H1 (cell line): ENCODE results near the gene SENP2. TPM values are rescaled to one million over a fixed set of nuclear protein-coding genes. Genes with fewer than 3 reads are reported as not detected.

Experiments used
- CTCF ChIA-PET: fragments of 300-600 bp; sonication (Branson Sonifier 250); formaldehyde crosslinking; loops from one replicate; lab custom pipeline; 2021; ENCODE audit not compliant: partially characterized antibody; lab: Charles Lee
- POLR2A ChIA-PET: fragments of 300-600 bp; sonication (Branson Sonifier 250); formaldehyde crosslinking; loops from one replicate; lab custom pipeline; 2021; ENCODE audit warnings: inconsistent platforms; ENCODE audit not compliant: partially characterized antibody; lab: Charles Lee
- DNase-seq, 2 experiments: peaks; one replicate each; pipeline versions ENCODE4 v3.0.0 to v3.0.0-alpha.2; 2010 to 2022; ENCODE audit warnings: low spot score in 2 of 2, low read depth in 1 of 2, mixed read lengths in 1 of 2
- FAIRE-seq: peaks from 2 replicates; lab custom pipeline; 2011; peaks lifted over from hg19 to GRCh38; lab: Jason Lieb, UNC
- H2AFZ ChIP-seq: 2 replicates; pipeline ENCODE4 v1.8.1; 2012; ENCODE audit warnings: low read length, inconsistent platforms
- H2AK5ac ChIP-seq: 2 replicates; pipeline ENCODE4 v1.6.1; 2013; ENCODE audit warnings: low read depth, low read length
- H2BK120ac ChIP-seq: replicated peaks from 2 replicates; pipeline ENCODE3; 2013; ENCODE audit warnings: low read depth, low read length, inconsistent platforms
- H2BK12ac ChIP-seq: 2 replicates; pipeline ENCODE4 v1.6.1; 2013; ENCODE audit warnings: low read depth, low read length
- H2BK15ac ChIP-seq: 2 replicates; pipeline ENCODE4 v1.6.1; 2013; ENCODE audit warnings: low read length
- H2BK20ac ChIP-seq: 2 replicates; pipeline ENCODE4 v1.6.1; 2013; ENCODE audit warnings: low read length
- H2BK5ac ChIP-seq: 2 replicates; pipeline ENCODE4 v1.6.1; 2013; ENCODE audit warnings: low read depth, low read length
- H3K14ac ChIP-seq: 2 replicates; pipeline ENCODE4 v1.6.1; 2013; ENCODE audit warnings: inconsistent platforms; ENCODE audit not compliant: insufficient read length
- H3K18ac ChIP-seq: 2 replicates; pipeline ENCODE4 v1.6.1; 2013; ENCODE audit warnings: low read length; ENCODE audit errors: extremely low read depth
- H3K23ac ChIP-seq: 2 replicates; pipeline ENCODE4 v1.6.1; 2013; ENCODE audit warnings: inconsistent platforms; ENCODE audit not compliant: insufficient read length
- H3K23me2 ChIP-seq: 2 replicates; pipeline ENCODE4 v1.6.1; 2013; ENCODE audit warnings: low read depth, low read length
- H3K27ac ChIP-seq: 2 replicates; pipeline ENCODE4 v1.6.1; 2011; ENCODE audit warnings: low read depth, low read length, inconsistent platforms
- H3K27me3 ChIP-seq, 4 experiments: replicated peaks in 1 of 4; 1 replicate in 1 of 4; 2 replicates in 3 of 4; pipeline versions ENCODE4 v1.6.1 to v1.8.1; 2011 to 2013; ENCODE audit warnings: low read length in 3 of 4, mild to moderate bottlenecking in 3 of 4, inconsistent platforms in 2 of 4, mixed read lengths in 2 of 4, moderate library complexity in 1 of 4; ENCODE audit not compliant: control insufficient read depth in 3 of 4, insufficient read depth in 3 of 4; ENCODE audit errors: extremely low read depth in 1 of 4
- H3K36me3 ChIP-seq, 4 experiments: 2 replicates each; pipeline versions ENCODE4 v1.6.1 to v1.8.1; 2011 to 2013; ENCODE audit warnings: mild to moderate bottlenecking in 4 of 4, low read length in 3 of 4, moderate library complexity in 2 of 4, control low read depth in 1 of 4, inconsistent platforms in 1 of 4; ENCODE audit not compliant: insufficient read depth in 4 of 4, control insufficient read depth in 2 of 4
- H3K4ac ChIP-seq: replicated peaks from 2 replicates; pipeline ENCODE3; 2013; ENCODE audit warnings: low read length, low read depth, mixed read lengths, inconsistent platforms; ENCODE audit not compliant: insufficient read length
- H3K4me1 ChIP-seq, 4 experiments: replicated peaks in 1 of 4; 1 replicate in 1 of 4; 2 replicates in 3 of 4; pipeline versions ENCODE4 v1.6.1 to v1.8.1; 2011 to 2013; ENCODE audit warnings: low read length in 3 of 4, inconsistent platforms in 2 of 4, mixed read lengths in 1 of 4; ENCODE audit not compliant: insufficient read depth in 4 of 4, control insufficient read depth in 3 of 4
- H3K4me2 ChIP-seq, 2 experiments: 2 replicates each; pipeline versions ENCODE4 v1.6.1 to v1.8.1; 2011 to 2013; ENCODE audit warnings: low read depth in 2 of 2, low read length in 2 of 2, control low read depth in 1 of 2, inconsistent platforms in 1 of 2, mild to moderate bottlenecking in 1 of 2; ENCODE audit not compliant: insufficient read depth in 1 of 2
- H3K4me3 ChIP-seq, 4 experiments: fragments of 200-600, 300-600 bp in 1 of 4; sonication (generic), shearing (Covaris generic), sonication (Bioruptor Twin) in 1 of 4; 2 replicates each; pipeline versions ENCODE4 v1.5.1 to v1.8.1; 2011 to 2016; ENCODE audit warnings: low read length in 4 of 4, low read depth in 3 of 4, control low read depth in 2 of 4, inconsistent platforms in 2 of 4, mild to moderate bottlenecking in 2 of 4, mixed read lengths in 1 of 4, moderate library complexity in 1 of 4; ENCODE audit not compliant: insufficient read depth in 2 of 4; ENCODE audit errors: extremely low read depth in 1 of 4
- H3K56ac ChIP-seq: replicated peaks from 2 replicates; pipeline ENCODE3; 2013; ENCODE audit warnings: low read depth, mild to moderate bottlenecking, mixed read lengths, low read length, inconsistent platforms; ENCODE audit not compliant: insufficient read length
- H3K79me1 ChIP-seq: 2 replicates; pipeline ENCODE4 v1.6.1; 2013; ENCODE audit warnings: low read depth, low read length, control low read depth
- H3K79me2 ChIP-seq, 2 experiments: 2 replicates each; pipeline versions ENCODE4 v1.6.1 to v1.8.1; 2012 to 2013; ENCODE audit warnings: low read length in 2 of 2, mild to moderate bottlenecking in 2 of 2, inconsistent platforms in 1 of 2; ENCODE audit not compliant: insufficient read depth in 2 of 2, control insufficient read depth in 1 of 2
- H3K9ac ChIP-seq, 4 experiments: replicated peaks in 1 of 4; 1 replicate in 1 of 4; 2 replicates in 3 of 4; pipeline versions ENCODE4 v1.6.1 to v1.8.1; 2011 to 2013; ENCODE audit warnings: low read depth in 3 of 4, low read length in 3 of 4, control low read depth in 2 of 4, mild to moderate bottlenecking in 2 of 4, moderate library complexity in 2 of 4, inconsistent platforms in 1 of 4; ENCODE audit errors: extremely low read depth in 1 of 4
- H3K9me3 ChIP-seq, 2 experiments: 2 replicates each; pipeline versions ENCODE4 v1.6.1 to v1.8.1; 2012 to 2013; ENCODE audit warnings: mild to moderate bottlenecking in 2 of 2, moderate library complexity in 2 of 2, control low read depth in 1 of 2, inconsistent platforms in 1 of 2, low read depth in 1 of 2, low read length in 1 of 2, mixed read lengths in 1 of 2; ENCODE audit not compliant: insufficient read depth in 2 of 2
- H4K20me1 ChIP-seq, 2 experiments: replicated peaks in 1 of 2; 2 replicates each; pipeline versions ENCODE3 to v1.8.1; 2011 to 2013; ENCODE audit warnings: inconsistent platforms in 2 of 2, low read length in 2 of 2, mild to moderate bottlenecking in 1 of 2; ENCODE audit not compliant: insufficient read depth in 2 of 2, control insufficient read depth in 1 of 2
- H4K5ac ChIP-seq: 2 replicates; pipeline ENCODE4 v1.6.1; 2013; ENCODE audit warnings: low read length, low read depth, mixed read lengths, inconsistent platforms; ENCODE audit not compliant: insufficient read length
- H4K8ac ChIP-seq: 2 replicates; pipeline ENCODE4 v1.8.0; 2013; ENCODE audit warnings: mild to moderate bottlenecking, moderate library complexity, low read length, inconsistent platforms; ENCODE audit not compliant: insufficient read depth; ENCODE audit errors: extremely low read depth
- H4K91ac ChIP-seq: replicated peaks from 2 replicates; pipeline ENCODE3; 2013; ENCODE audit warnings: low read length, mixed read lengths, inconsistent platforms; ENCODE audit not compliant: insufficient read length
- CBX8 ChIP-seq: fragments of 300-800, 300-1000 bp; sonication (generic); IDR thresholded peaks from 2 replicates; pipeline ENCODE4 v1.7.1; 2016; ENCODE audit warnings: low read depth, low read length, borderline replicate concordance
- CEBPB ChIP-seq: IDR thresholded peaks from 2 replicates; pipeline ENCODE4 v1.6.1; 2012; ENCODE audit warnings: low read depth, low read length
- KDM5A ChIP-seq: fragments of 200-600 bp; IDR thresholded peaks from 2 replicates; pipeline ENCODE4 v1.7.1; 2012; ENCODE audit warnings: mild to moderate bottlenecking, low read length, inconsistent platforms, mixed read lengths
- RFX5 ChIP-seq: IDR thresholded peaks from 2 replicates; pipeline ENCODE4 v1.6.1; 2011; ENCODE audit warnings: low read depth, low read length, improper control_type of control experiment, borderline replicate concordance
- SIN3A ChIP-seq, 2 experiments: IDR thresholded peaks in 1 of 2; conservative IDR thresholded peaks in 1 of 2; 2 replicates each; pipeline ENCODE4 v1.6.1; 2011 to 2012; ENCODE audit warnings: low read length in 2 of 2, improper control_type of control experiment in 1 of 2, low read depth in 1 of 2, mild to moderate bottlenecking in 1 of 2
- SP2 ChIP-seq: IDR thresholded peaks from 2 replicates; pipeline ENCODE4 v1.6.1; 2012; ENCODE audit warnings: mild to moderate bottlenecking, low read length, inconsistent platforms
- TAF1 ChIP-seq: IDR thresholded peaks from 2 replicates; pipeline ENCODE4 v1.6.1; 2011; ENCODE audit warnings: mild to moderate bottlenecking, low read depth, low read length
- TBP ChIP-seq: IDR thresholded peaks from 2 replicates; pipeline ENCODE4 v1.6.1; 2011; ENCODE audit warnings: low read depth, low read length, improper control_type of control experiment
- YY1 ChIP-seq: IDR thresholded peaks from 2 replicates; pipeline ENCODE4 v1.6.1; 2011; ENCODE audit warnings: low read depth, mild to moderate bottlenecking, low read length
- WGBS, 2 experiments: shearing (Covaris generic) in 1 of 2; methylation state at CpG; one replicate each; pipeline versions ENCODE4 v1.1.6 to v1.1.7; 2013 to 2015; ENCODE audit warnings: low lambda C conversion rate in 2 of 2, mixed read lengths in 2 of 2, inconsistent platforms in 1 of 2, low coverage in 1 of 2, missing lambda C conversion rate in 1 of 2; ENCODE audit not compliant: insufficient replicate concordance in 2 of 2, insufficient coverage in 1 of 2, insufficient read length in 1 of 2; ENCODE audit errors: extremely low coverage in 1 of 2, missing lambda C conversion rate in 1 of 2; 5-methylcytosine and 5-hydroxymethylcytosine counted together
- polyA plus RNA-seq, 7 experiments: library from polyadenylated mRNA; depleted of rRNA in 3 of 7; stranded (reverse) in 5 of 7; unstranded in 2 of 7; fragments of >200 nt in 5 of 7; fragments of 200-250 nt in 2 of 7; gene quantifications; 1 replicate in 5 of 7; 2 replicates in 1 of 7; 4 replicates in 1 of 7; pipeline versions ENCODE4 v1.2.1 to v1.2.3, GENCODE V29; 2011 to 2013; ENCODE audit warnings: missing spikeins in 2 of 7, mixed read lengths in 2 of 7
- total RNA-seq: library from RNA; stranded (reverse); fragmentation: NEBNext Ultra II Directional; extraction: Animal tissue kit (Norgen Biotek cat#: 25700); gene quantifications from 2 replicates; pipeline ENCODE4 v1.2.1, GENCODE V29; 2021

The SENP2 gene
- total and polyA plus RNA-seq, 2 of the 8 experiments (the other 6 are each of a cell fraction or from before 2014, with no cell fraction given) = 25.2 to 69.3 TPM

DNA sequence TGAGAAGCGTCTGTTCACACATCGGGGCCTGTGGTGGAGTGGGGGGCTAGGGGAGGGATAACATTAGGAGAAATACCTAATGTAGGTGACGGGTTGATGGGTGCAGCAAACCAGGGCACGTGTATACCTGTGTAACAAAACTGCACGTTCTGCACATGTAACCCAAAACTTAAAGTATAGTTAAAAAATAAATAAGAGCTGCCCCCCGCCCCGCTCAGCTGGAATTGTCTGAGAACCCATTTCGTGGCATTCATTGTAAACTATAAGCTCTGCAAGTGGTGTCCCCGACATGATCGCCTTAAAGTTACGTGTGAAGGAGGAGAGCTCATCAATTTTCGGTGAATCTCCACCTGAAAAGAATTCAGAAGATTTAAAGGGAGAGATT is 26.4 kb upstream of the SENP2 start:
- no peak overlapping the region; the same call in 1 of the 2 replicates for H3K18ac ChIP-seq
- H3K79me1 ChIP-seq = no peaks in the 10 kb centered on the region
- no peak overlapping the region for H3K27ac ChIP-seq
- H2BK20ac ChIP-seq = no peak overlapping the region
- H2BK15ac ChIP-seq = no peak overlapping the region
- H2AFZ ChIP-seq = no peak overlapping the region; the same call in 1 of the 2 replicates
- H4K5ac ChIP-seq = no peak overlapping the region
- H3K4me3 ChIP-seq = no peak overlapping the region; a peak in 1 of 8 replicates
- no peak overlapping the region for H4K91ac ChIP-seq
- H3K79me2 ChIP-seq = no peaks in the 10 kb centered on the region
- ChIA-PET CTCF (interaction anchor here (1.0 to 5.7 kb wide), 12 partner anchors 14 to 134 kb away, joined by 3 to 69 read pairs (median 6); partner anchors contain the start of gene TMEM41A), POLR2A (interaction anchor here (0.7 to 1.9 kb wide), 5 partner anchors 13 to 81 kb away, joined by 3 to 8 read pairs (median 3); no protein-coding TSS in a partner anchor)
- H3K23me2 ChIP-seq = no peaks in the 10 kb centered on the region
- H2BK5ac ChIP-seq = no peak overlapping the region
- H2BK120ac ChIP-seq = no peak overlapping the region
- peak in 1 of 2 experiments; percentile 29 for DNase-seq
- no peak overlapping the region for H2BK12ac ChIP-seq
- no peak overlapping the region for H3K23ac ChIP-seq
- H3K56ac ChIP-seq = no peak overlapping the region
- H3K4ac ChIP-seq = no peak overlapping the region
- no peaks in the 10 kb centered on the region for H4K20me1 ChIP-seq
- 0 out of 4 replicates have a peak overlapping the region, but pooled peaks of 1 of the 2 experiments have one; percentile 7 for H3K4me2 ChIP-seq
- no peak overlapping the region for H3K14ac ChIP-seq
- no peaks in the 10 kb centered on the region for H3K9me3 ChIP-seq
- H3K27me3 ChIP-seq = no peaks in the 10 kb centered on the region
- peaks cover 6 to 16% (median 9%) of the 10 kb centered on the region in 4 experiments for H3K4me1 ChIP-seq
- 85% methylated on average over 12 of the region's 12 CpGs; no CpG with 5 or more reads in 1 of the 2 experiments for WGBS, 2 experiments
- no peaks in the 10 kb centered on the region for H3K36me3 ChIP-seq
- no peak overlapping the region for H3K9ac ChIP-seq
- H4K8ac ChIP-seq = no peak overlapping the region
- FAIRE-seq = no peak
- no peak overlapping the region for H2AK5ac ChIP-seq
- TF ChIP-seq SP2 (no peak), KDM5A (no peak), CEBPB (no peak), TBP (no peak), YY1 (no peak), RFX5 (no peak), TAF1 (no peak), CBX8 (no peak), SIN3A (conservative IDR thresholded peaks at IDR 0.05 in 1 of 2, IDR thresholded peaks at IDR 0.05 in 1 of 2; ENCODE audit: low read depth in 1 of 2, low read length in 2 of 2) (no peak)
